ENCODE results near the gene TDO2.

DNA sequence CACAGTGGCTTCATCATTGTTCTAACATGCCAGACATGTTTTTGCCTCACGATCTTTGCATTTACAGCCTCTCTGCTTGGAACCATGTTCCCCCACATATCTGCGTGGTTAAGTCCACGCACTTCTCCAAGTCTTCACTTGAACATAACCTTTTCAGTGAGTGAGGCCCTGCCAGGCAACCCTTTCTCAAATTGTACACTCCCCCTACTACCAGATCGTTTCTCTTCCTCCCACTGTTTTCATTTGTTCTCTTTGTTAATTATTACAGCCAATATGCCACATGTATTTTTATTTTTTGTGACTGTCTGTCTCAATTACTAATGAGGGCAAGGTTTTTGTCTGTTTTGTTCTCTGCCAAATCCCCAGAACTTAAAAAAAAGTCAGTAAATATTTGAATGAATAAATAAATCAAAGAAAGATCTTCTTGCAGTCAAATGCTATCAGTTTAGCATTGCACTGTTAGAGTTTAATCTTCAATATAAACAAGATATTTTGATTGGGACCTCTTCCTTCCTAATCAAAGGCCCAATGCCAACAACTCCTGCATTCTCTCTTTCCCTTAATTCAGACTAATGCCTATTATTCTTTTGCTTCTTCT lies 32.0 kb downstream of the TDO2 start:
- TF ChIP-seq, protein P1, sequence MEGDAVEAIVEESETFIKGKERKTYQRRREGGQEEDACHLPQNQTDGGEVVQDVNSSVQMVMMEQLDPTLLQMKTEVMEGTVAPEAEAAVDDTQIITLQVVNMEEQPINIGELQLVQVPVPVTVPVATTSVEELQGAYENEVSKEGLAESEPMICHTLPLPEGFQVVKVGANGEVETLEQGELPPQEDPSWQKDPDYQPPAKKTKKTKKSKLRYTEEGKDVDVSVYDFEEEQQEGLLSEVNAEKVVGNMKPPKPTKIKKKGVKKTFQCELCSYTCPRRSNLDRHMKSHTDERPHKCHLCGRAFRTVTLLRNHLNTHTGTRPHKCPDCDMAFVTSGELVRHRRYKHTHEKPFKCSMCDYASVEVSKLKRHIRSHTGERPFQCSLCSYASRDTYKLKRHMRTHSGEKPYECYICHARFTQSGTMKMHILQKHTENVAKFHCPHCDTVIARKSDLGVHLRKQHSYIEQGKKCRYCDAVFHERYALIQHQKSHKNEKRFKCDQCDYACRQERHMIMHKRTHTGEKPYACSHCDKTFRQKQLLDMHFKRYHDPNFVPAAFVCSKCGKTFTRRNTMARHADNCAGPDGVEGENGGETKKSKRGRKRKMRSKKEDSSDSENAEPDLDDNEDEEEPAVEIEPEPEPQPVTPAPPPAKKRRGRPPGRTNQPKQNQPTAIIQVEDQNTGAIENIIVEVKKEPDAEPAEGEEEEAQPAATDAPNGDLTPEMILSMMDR (conservative IDR thresholded peaks at IDR 0.05; ENCODE audit: low read depth, low read length) = no peak
- TF ChIP-seq POLR2A (IDR thresholded peaks at IDR 0.05; ENCODE audit: low read depth, low read length) (no peak), RAD21 (IDR thresholded peaks at IDR 0.05; ENCODE audit: low read length) (no peak), RCOR1 (IDR thresholded peaks at IDR 0.05; ENCODE audit: insufficient replicate concordance, low read length) (no peak), SMC3 (IDR thresholded peaks at IDR 0.05; ENCODE audit: low read depth, low read length) (no peak), NFE2L2 (IDR thresholded peaks at IDR 0.05; ENCODE audit: low read depth, low read length) (no peak)

Data from IMR-90 (cell line).